Glomerular visceral epithelial cell (primary cell): Measurements from ENCODE around the gene SKIC2.
A peak's percentile ranks its signal among the peaks of the same experiment; 100 is the strongest.

Experiments used
- DNase-seq: peaks from one replicate; pipeline ENCODE4 v3.0.0-alpha.2; 2016; ENCODE audit errors: extremely low spot score

The SKIC2 gene

GRCh38 chr6:31945507-31946369 is 13.2 kb upstream of the SKIC2 start, which contains the start of gene CFB:
TSS of gene CFB (plus strand) at chr6:31946095. CDS start at chr6:31946222, 127 bp downstream.
- peak; percentile 91 for DNase-seq

GRCh38 chr6:31946370-31946885 is 12.5 kb upstream of the SKIC2 start:
- DNase-seq, result no peak

GRCh38 chr6:31947070-31947675 is 11.8 kb upstream of the SKIC2 start:
- no peak for DNase-seq

DNA sequence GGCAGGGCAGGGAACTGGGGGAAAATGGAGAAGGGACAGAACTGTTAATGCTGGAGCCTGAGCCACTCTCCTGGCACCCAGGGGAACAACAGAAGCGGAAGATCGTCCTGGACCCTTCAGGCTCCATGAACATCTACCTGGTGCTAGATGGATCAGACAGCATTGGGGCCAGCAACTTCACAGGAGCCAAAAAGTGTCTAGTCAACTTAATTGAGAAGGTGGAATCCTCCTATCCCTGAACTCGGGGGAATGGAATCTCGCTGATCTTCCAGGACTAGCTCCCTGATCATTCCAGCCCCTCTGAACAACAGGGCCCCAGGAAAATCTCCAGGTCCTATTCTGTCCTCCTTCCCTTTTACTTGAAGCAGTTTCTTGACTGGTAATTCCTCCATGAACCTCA is 11.1 kb upstream of the SKIC2 start:
- no peak for DNase-seq

DNA sequence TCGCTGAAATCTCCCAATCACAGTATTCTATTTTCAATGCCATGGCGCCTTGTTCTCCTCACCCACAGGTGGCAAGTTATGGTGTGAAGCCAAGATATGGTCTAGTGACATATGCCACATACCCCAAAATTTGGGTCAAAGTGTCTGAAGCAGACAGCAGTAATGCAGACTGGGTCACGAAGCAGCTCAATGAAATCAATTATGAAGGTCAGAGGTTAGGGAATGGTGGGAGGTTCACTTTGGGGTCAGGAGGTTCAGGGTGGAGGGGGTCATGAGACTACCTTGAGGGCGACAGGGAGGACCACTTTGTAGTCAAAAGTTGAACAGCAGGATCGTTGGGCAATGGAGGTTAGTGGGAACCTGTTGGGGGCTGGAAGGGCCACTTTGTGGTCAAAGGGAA is 10.7 kb upstream of the SKIC2 start:
- DNase-seq, result no peak

- DNase-seq, result peak; percentile 16
Measured at GRCh38 chr6:31948753-31949413, 10.1 kb upstream of the SKIC2 start.

- DNase-seq, result no peak
Measured at GRCh38 chr6:31949926-31950548, 8.9 kb upstream of the SKIC2 start.

GRCh38 chr6:31952140-31952805 is 6.7 kb upstream of the SKIC2 start:
- DNase-seq, result peak; percentile 66

- no peak for DNase-seq
Measured at GRCh38 chr6:31952890-31953289, 6.1 kb upstream of the SKIC2 start.

- DNase-seq, result no peak
Measured at GRCh38 chr6:31954511-31954910, 4.5 kb upstream of the SKIC2 start.

DNA sequence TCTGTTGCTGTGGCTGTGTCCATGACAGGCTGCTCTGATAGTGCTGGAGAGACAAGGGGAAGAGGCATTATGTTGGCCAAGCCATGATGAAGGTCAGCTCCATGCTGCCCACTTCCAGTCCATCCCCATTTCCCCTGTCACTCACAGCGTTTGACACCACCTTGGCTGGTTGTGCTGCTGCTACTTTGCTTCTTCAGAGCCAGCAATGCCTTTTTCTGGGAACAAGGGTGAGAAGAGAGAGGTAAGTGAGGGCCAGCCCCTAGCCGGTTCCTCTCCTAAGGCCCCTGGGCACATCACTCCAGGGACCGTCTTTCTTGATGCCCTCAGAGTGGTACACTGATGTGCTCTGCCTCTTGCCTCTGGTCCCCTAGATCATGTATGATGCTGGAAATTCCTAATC is 2.2 kb upstream of the SKIC2 start:
- no peak for DNase-seq

DNA sequence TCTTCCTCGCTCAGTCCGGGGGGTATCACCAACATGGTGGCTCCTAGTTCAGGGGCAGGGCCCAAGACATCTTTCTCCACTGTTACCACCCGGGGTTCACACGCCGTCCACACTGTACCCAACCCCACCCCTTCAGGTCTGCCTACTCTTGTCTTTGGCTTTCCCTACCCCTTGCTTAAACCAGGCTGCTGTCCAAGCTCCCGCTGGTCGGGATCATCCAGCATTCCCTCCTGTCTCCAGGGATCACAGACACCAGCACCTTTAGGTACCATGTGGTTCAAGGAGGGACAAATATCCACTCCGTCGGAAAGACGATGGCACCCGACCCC is 599 bp upstream of the SKIC2 start:
- DNase-seq, result no peak

- DNase-seq, result no peak
Measured at GRCh38 chr6:31961616-31962015, 2.6 kb downstream of the SKIC2 start.

- DNase-seq, result no peak
Measured at GRCh38 chr6:31963921-31964320, 4.9 kb downstream of the SKIC2 start.

DNA sequence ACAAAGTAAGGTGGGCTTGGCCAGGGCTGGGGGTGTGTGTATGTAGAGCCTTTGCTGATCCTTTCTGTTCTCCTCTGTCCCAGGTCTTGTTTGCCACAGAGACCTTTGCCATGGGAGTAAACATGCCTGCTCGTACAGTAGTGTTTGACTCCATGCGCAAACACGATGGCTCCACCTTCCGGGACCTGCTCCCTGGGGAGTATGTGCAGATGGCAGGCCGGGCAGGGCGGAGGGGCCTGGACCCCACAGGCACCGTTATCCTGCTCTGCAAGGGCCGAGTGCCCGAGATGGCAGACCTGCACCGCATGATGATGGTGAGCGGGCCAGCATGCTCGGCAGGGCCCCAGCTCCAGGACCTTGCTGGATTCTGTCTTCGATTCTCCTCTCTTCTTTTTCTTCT is 6.7 kb downstream of the SKIC2 start:
- DNase-seq, result no peak

GRCh38 chr6:31966506-31966905 is 7.5 kb downstream of the SKIC2 start:
- DNase-seq, result no peak

GRCh38 chr6:31966997-31967925 is 8.3 kb downstream of the SKIC2 start:
- no peak for DNase-seq

GRCh38 chr6:31967926-31968320 is 8.9 kb downstream of the SKIC2 start:
- DNase-seq, result no peak

GRCh38 chr6:31968326-31968725 is 9.4 kb downstream of the SKIC2 start:
- DNase-seq, result no peak
